ENCODE results near the gene S100PBP. TPM values are rescaled to one million over a fixed set of nuclear protein-coding genes. Genes with fewer than 3 reads are reported as not detected.

The S100PBP gene
- total RNA-seq, 1 donor from 2014 or later, result 53.8 TPM

DNA sequence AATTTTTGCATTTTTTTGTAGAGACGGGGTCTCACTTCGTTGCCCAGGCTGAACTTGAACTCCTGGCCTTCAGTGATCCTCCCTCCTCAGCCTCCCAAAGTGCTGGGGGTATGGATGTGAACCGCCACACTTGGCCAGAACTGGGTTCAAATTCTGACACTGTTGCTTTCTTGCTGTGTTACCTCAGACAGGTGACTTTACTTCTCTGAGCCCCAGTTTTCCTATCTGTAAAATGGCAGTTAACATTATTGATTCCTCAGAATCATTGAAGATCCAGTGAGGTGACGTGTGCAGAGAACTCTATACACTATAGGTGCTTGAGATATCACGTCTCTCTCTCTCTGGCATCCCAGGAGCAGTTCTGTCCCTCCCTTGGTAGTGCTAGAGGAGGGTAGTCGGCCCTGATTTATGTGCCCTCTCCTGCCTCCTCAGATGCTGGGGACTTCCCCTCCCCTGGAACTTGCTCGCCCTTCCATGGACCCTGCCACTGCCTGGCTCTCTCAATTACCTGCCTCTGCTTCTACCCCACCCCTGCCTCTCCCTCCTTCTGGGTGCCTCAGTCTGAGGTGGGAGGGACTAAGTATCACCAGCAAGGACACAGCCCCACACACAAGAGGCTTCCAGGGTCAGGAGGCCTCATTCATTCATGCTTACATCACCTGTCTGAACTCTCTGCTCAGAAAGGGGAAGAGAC is 66.0 kb downstream of the S100PBP start:
- TF ChIP-seq, protein P1, sequence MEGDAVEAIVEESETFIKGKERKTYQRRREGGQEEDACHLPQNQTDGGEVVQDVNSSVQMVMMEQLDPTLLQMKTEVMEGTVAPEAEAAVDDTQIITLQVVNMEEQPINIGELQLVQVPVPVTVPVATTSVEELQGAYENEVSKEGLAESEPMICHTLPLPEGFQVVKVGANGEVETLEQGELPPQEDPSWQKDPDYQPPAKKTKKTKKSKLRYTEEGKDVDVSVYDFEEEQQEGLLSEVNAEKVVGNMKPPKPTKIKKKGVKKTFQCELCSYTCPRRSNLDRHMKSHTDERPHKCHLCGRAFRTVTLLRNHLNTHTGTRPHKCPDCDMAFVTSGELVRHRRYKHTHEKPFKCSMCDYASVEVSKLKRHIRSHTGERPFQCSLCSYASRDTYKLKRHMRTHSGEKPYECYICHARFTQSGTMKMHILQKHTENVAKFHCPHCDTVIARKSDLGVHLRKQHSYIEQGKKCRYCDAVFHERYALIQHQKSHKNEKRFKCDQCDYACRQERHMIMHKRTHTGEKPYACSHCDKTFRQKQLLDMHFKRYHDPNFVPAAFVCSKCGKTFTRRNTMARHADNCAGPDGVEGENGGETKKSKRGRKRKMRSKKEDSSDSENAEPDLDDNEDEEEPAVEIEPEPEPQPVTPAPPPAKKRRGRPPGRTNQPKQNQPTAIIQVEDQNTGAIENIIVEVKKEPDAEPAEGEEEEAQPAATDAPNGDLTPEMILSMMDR (conservative IDR thresholded peaks at IDR 0.05), result no peak
- DNase-seq (ENCODE audit: extremely low spot score, unreplicated experiment), result no peak
- Mint-ChIP-seq H3K4me1 (ENCODE audit: unreplicated experiment) (peaks cover 9% of the 10 kb centered on the region), H3K9me3 (no peaks in the 10 kb centered on the region), H3K27ac (no peak overlapping the region), H3K27me3 (peaks cover 41% of the 10 kb centered on the region), H3K4me3 (no peak overlapping the region), H3K36me3 (no peaks in the 10 kb centered on the region)

DNA sequence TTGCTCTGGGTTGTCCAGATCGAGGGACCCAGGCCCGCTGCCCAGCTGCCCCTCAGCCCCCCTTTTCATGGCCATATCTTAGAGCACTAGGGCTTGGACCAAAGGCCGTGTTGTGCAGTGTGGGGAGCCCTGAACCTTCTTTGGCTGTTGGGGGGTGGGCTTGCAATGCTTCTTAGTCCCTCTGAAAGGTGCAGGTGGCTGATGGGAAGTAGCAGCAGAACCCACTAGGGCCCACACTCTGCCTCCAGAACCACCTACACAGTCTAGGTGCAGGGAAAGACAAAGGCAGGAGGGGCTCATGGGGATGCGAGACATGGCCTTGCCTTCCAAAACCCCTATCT is 66.5 kb downstream of the S100PBP start:
- no peak overlapping the region for H3K27ac Mint-ChIP-seq
- no peak for DNase-seq (ENCODE audit: extremely low spot score, unreplicated experiment)
- peaks cover 45% of the 10 kb centered on the region for H3K27me3 Mint-ChIP-seq

DNA sequence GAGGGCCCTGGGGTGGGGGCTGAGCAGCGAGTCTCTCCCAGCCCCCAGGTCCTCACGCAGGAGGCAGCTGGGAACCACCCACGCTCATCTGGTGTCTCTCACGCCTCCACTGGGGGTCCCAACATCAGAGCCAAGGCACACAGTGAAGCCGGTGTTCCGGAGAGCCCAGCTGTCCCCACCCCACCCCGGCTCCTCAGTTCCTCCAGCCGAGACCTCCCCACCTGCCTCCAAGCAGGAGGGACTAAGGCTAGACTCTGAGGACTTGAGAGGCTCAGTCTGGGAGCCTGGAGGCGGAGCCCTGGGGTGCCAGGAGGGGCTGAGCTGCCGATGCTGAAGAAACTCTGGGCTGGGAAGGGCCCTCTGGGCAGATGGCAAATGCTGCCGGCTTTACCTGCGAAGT is 67.3 kb downstream of the S100PBP start:
- no peak for DNase-seq (ENCODE audit: extremely low spot score, unreplicated experiment)
- peaks cover 52% of the 10 kb centered on the region for H3K27me3 Mint-ChIP-seq

More for the DNA sequence above, 66.5 kb downstream of the S100PBP start:
- no peaks in the 10 kb centered on the region for H3K9me3 Mint-ChIP-seq
- no peak overlapping the region for H3K4me3 Mint-ChIP-seq
- peaks cover 9% of the 10 kb centered on the region for H3K4me1 Mint-ChIP-seq (ENCODE audit: unreplicated experiment)
- TF ChIP-seq, protein P1 (conservative IDR thresholded peaks at IDR 0.05), result no peak
- no peaks in the 10 kb centered on the region for H3K36me3 Mint-ChIP-seq

DNA sequence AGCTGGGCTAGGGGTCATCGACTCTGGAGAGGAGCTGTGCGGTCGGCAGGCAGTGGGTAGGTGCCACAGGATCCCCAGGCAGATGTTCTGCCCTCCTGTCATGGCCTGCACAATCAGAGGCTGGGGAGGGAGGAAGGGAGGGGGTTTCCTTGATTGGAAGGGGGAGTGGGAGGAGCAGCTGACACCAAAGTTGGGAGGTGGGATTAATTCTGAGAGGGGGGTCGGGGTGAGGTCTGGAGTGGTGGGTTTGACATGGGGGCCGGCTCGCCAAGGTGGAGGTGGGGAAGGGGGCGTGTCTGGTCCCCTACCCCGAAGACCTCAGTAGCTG is 68.2 kb downstream of the S100PBP start:
- no peak overlapping the region for H3K27ac Mint-ChIP-seq
- peaks cover 14% of the 10 kb centered on the region for H3K4me1 Mint-ChIP-seq (ENCODE audit: unreplicated experiment)
- peaks cover 61% of the 10 kb centered on the region for H3K27me3 Mint-ChIP-seq
- TF ChIP-seq, protein P1 (conservative IDR thresholded peaks at IDR 0.05), result no peak
- H3K4me3 Mint-ChIP-seq, result peak overlapping the region; percentile 81
- no peaks in the 10 kb centered on the region for H3K9me3 Mint-ChIP-seq
- no peaks in the 10 kb centered on the region for H3K36me3 Mint-ChIP-seq
- DNase-seq (ENCODE audit: extremely low spot score, unreplicated experiment), result no peak

More for the DNA sequence above, 67.3 kb downstream of the S100PBP start:
- peaks cover 9% of the 10 kb centered on the region for H3K4me1 Mint-ChIP-seq (ENCODE audit: unreplicated experiment)
- H3K27ac Mint-ChIP-seq, result no peak overlapping the region
- TF ChIP-seq, protein P1 (conservative IDR thresholded peaks at IDR 0.05), result no peak
- no peak overlapping the region for H3K4me3 Mint-ChIP-seq
- H3K36me3 Mint-ChIP-seq, result no peaks in the 10 kb centered on the region
- H3K9me3 Mint-ChIP-seq, result no peaks in the 10 kb centered on the region

DNA sequence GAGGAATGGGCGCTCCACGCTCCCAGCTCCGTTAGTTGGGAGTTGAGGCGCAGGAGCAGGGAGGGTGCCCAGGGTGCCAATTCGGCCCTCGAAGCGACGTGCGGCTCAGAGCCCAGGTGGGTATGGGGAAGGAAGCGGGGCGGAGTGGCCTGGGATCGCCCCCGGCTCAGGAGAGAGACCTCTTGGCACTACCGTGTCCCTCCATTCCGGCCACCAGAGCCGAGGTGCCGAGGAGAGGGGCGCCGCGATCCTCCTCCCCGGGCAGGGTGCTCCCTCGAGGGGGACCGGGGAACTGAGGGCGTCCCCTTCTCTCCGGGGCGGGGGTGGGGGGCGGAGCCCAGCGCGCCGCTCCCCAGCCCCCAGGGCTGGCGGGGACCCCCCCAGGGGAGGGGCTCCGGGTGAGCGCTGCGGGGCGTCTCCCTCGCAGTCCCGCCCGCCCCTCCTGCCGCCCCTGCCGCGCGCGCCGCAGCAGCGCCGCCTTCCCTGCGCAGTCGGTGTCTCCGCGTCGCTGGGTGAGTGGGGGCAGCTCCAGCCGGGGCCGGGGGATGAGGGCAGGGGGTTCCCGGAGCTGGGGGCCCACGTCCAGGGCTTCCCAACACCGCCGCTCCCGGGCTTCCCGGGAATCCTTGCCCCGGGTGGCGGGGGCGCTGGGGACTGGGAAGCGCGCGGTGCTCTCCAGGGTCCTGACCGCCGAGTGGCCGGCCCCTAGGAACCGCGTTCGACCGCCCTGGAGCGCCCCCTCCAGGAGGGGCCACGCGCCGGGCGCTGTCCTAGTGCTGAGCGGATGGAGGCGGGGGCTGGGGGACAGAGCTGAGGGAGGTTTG is 68.8 kb downstream of the S100PBP start, which contains the start of gene HPCA:
HPCA (plus strand) TSS at position 488 of the 824 bp plus-strand sequence. CDS start 2,408 bp downstream, outside the sequence.
- TF ChIP-seq, protein P1 (conservative IDR thresholded peaks at IDR 0.05), result peak; percentile 68
- no peaks in the 10 kb centered on the region for H3K9me3 Mint-ChIP-seq
- H3K4me3 Mint-ChIP-seq, result peak within 1 kb of the TSS; percentile 81
- H3K27ac Mint-ChIP-seq, result no peak within 1 kb of the TSS
- peaks cover 67% of the 10 kb centered on the region for H3K27me3 Mint-ChIP-seq
- H3K4me1 Mint-ChIP-seq (ENCODE audit: unreplicated experiment), result peaks cover 14% of the 10 kb centered on the region
- no peaks in the 10 kb centered on the region for H3K36me3 Mint-ChIP-seq
- peak; percentile 84 for DNase-seq (ENCODE audit: extremely low spot score, unreplicated experiment)

Measured in type B pancreatic cell (in vitro differentiated cells).